ENCODE results near the gene CHML.

GRCh38 chr1:241640867-241641622, 876 bp upstream of the CHML start:
- TF ChIP-seq CTCF (conservative IDR thresholded peaks at IDR 0.05) (no peak), ZFX (IDR thresholded peaks at IDR 0.05) (no peak)

Measured in C4-2B (cell line).